KMS-11 (cell line): Measurements from ENCODE around the gene XKR7.
A peak's percentile ranks its signal among the peaks of the same experiment; 100 is the strongest.

Source experiments
- H2AFZ ChIP-seq: fragments of 200-600 bp; sonication (generic); 2 replicates; pipeline ENCODE4 v1.6.1; 2016; ENCODE audit warnings: antibody characterized with exemption, mixed run types, low read depth
- H3K27ac ChIP-seq: fragments of 200-600 bp; sonication (generic); 2 replicates; pipeline ENCODE4 v1.6.1; 2016; ENCODE audit warnings: mild to moderate bottlenecking, mixed run types
- H3K27me3 ChIP-seq: fragments of 200-600 bp; sonication (generic); 2 replicates; pipeline ENCODE4 v1.6.1; 2017; ENCODE audit warnings: mild to moderate bottlenecking, low read depth, mixed run types, moderate library complexity; ENCODE audit not compliant: insufficient read depth
- H3K36me3 ChIP-seq: fragments of 200-600 bp; sonication (generic); 2 replicates; pipeline ENCODE4 v1.6.1; 2017; ENCODE audit warnings: mild to moderate bottlenecking, mixed run types; ENCODE audit not compliant: insufficient read depth
- H3K4me1 ChIP-seq: fragments of 200-600 bp; sonication (generic); 2 replicates; pipeline ENCODE4 v1.6.1; 2016; ENCODE audit warnings: mild to moderate bottlenecking, low read depth, mixed run types; ENCODE audit not compliant: poor library complexity, severe bottlenecking
- H3K4me2 ChIP-seq: fragments of 200-600 bp; sonication (generic); 2 replicates; pipeline ENCODE4 v1.7.0; 2016; ENCODE audit warnings: mild to moderate bottlenecking, mixed run types
- H3K4me3 ChIP-seq: fragments of 200-600 bp; sonication (generic); IDR thresholded peaks from 2 replicates; pipeline ENCODE4 v1.6.1; 2017; ENCODE audit warnings: low read depth, low read length, mixed read lengths; ENCODE audit not compliant: insufficient read depth
- H3K79me2 ChIP-seq: fragments of 200-600 bp; sonication (generic); 2 replicates; pipeline ENCODE4 v1.6.1; 2016; ENCODE audit warnings: low read depth, mixed run types; ENCODE audit not compliant: insufficient read depth
- H3K9ac ChIP-seq: fragments of 200-600 bp; sonication (generic); 2 replicates; pipeline ENCODE4 v1.6.1; 2016; ENCODE audit warnings: mild to moderate bottlenecking, mixed run types
- H4K20me1 ChIP-seq: fragments of 200-600 bp; sonication (generic); 2 replicates; pipeline ENCODE4 v1.6.1; 2016; ENCODE audit warnings: mild to moderate bottlenecking, mixed run types; ENCODE audit not compliant: insufficient read depth
- TF ChIP-seq, protein P1 (sequence below): fragments of 200-600 bp; sonication (generic); conservative IDR thresholded peaks from 2 replicates; pipeline ENCODE4 v1.6.1; 2017; ENCODE audit warnings: low read depth, mild to moderate bottlenecking, antibody characterized with exemption, low read length, moderate library complexity, mixed read lengths

XKR7 gene

DNA sequence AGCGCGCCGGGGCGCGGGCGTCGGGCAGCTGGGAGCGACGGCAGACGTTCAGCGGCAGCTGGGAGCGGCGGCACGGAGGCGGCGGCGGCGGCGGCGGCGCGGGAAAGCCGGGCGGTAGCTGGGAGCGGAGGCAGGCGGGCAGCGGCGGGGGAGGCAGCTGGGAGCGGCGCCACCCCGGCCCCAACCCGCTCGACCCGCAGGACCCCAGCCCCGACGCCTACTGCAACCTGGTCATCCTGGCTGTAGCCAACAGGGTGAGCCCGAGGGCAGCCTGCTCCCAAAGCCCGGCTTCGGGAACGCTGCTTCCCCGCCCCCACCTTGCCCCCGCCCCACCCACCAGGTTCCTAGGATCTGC is 51.2 kb downstream of the XKR7 start:
- Histone ChIP-seq H2AFZ (peak overlapping the region; percentile 68), H3K4me1 (peaks cover 7% of the 10 kb centered on the region), H3K9ac (no peak overlapping the region), H4K20me1 (no peaks in the 10 kb centered on the region), H3K79me2 (no peaks in the 10 kb centered on the region), H3K27me3 (peaks cover 55% of the 10 kb centered on the region), H3K4me2 (peak overlapping the region; percentile 92), H3K27ac (no peak overlapping the region), H3K4me3 (no peak overlapping the region), H3K36me3 (no peaks in the 10 kb centered on the region)
- TF ChIP-seq, protein P1, sequence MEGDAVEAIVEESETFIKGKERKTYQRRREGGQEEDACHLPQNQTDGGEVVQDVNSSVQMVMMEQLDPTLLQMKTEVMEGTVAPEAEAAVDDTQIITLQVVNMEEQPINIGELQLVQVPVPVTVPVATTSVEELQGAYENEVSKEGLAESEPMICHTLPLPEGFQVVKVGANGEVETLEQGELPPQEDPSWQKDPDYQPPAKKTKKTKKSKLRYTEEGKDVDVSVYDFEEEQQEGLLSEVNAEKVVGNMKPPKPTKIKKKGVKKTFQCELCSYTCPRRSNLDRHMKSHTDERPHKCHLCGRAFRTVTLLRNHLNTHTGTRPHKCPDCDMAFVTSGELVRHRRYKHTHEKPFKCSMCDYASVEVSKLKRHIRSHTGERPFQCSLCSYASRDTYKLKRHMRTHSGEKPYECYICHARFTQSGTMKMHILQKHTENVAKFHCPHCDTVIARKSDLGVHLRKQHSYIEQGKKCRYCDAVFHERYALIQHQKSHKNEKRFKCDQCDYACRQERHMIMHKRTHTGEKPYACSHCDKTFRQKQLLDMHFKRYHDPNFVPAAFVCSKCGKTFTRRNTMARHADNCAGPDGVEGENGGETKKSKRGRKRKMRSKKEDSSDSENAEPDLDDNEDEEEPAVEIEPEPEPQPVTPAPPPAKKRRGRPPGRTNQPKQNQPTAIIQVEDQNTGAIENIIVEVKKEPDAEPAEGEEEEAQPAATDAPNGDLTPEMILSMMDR = no peak

DNA sequence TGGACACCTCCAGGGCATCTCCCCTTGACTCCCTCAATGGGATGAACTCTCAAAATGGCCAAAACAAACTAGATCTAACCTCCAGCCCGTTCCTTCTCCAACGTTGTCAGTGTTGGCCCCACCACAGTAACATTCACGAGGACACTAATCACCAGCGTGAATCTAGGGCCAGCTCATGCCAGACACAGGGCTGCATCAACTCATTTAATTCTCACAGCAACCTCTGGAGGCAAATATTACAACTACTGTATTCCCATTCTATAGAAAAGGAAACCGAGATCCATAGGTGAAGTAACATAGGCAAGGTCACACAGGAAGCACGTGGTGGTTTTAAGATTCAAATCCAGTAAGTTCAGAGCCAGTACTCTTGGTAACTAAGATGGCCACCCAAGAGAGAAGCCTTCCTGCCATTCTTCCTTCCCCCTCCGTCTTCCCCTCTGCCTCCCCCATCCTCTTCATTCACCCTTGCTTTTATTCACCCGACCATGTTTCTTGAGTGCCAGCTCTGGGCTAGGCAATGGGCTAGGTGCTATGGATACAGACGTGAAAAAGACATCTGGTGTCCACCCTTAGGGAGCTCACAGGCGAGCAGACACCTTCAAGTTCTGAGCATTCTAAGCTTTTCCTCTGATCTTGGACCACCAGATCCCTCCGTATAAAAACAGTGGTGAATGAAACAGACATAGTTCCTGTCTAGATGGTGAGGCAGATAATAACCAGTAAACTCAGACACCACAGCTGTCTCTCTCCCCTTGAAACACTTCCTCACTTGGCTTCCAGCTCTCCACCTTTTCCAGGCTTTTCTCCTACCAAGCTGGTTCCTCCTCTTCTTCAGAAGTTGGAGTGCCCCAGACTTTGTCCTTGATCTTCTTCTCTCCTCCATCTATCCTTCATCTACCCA is 51.9 kb downstream of the XKR7 start:
- TF ChIP-seq, protein P1 = no peak
- H3K9ac ChIP-seq = no peak overlapping the region
- H2AFZ ChIP-seq = peak overlapping the region; percentile 68
- H3K79me2 ChIP-seq = no peaks in the 10 kb centered on the region
- H3K4me3 ChIP-seq = no peak overlapping the region
- H3K27me3 ChIP-seq = peaks cover 57% of the 10 kb centered on the region
- peaks cover 7% of the 10 kb centered on the region for H3K4me1 ChIP-seq
- H3K27ac ChIP-seq = no peak overlapping the region
- H3K36me3 ChIP-seq = no peaks in the 10 kb centered on the region
- H4K20me1 ChIP-seq = no peaks in the 10 kb centered on the region
- H3K4me2 ChIP-seq = peak overlapping the region; percentile 92

DNA sequence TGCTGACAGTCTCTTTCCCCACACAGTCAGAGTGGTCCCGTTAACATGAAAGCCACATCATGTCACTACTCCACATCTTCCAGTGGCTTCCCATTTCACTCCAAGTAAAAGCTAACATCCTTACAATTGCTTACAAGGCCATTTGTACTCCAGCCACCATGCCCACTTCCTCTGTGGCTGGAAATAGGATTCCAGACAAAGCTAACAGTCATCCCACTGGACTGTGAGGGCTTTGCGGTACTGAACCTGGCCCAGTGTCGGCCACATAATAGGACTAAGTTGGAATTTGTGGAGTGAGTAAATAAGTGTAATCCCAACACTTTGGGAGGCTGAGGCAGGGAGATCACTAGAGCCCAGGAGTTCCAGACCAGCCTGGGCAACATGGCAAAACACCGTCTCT is 53.1 kb downstream of the XKR7 start:
- Histone ChIP-seq H3K27me3 (peaks cover 64% of the 10 kb centered on the region), H4K20me1 (no peaks in the 10 kb centered on the region), H3K79me2 (no peaks in the 10 kb centered on the region), H3K9ac (no peak overlapping the region), H3K4me3 (no peak overlapping the region), H3K4me2 (no peak overlapping the region), H3K4me1 (peaks cover 7% of the 10 kb centered on the region), H2AFZ (no peak overlapping the region), H3K27ac (no peak overlapping the region), H3K36me3 (no peaks in the 10 kb centered on the region)
- TF ChIP-seq, protein P1 = no peak

DNA sequence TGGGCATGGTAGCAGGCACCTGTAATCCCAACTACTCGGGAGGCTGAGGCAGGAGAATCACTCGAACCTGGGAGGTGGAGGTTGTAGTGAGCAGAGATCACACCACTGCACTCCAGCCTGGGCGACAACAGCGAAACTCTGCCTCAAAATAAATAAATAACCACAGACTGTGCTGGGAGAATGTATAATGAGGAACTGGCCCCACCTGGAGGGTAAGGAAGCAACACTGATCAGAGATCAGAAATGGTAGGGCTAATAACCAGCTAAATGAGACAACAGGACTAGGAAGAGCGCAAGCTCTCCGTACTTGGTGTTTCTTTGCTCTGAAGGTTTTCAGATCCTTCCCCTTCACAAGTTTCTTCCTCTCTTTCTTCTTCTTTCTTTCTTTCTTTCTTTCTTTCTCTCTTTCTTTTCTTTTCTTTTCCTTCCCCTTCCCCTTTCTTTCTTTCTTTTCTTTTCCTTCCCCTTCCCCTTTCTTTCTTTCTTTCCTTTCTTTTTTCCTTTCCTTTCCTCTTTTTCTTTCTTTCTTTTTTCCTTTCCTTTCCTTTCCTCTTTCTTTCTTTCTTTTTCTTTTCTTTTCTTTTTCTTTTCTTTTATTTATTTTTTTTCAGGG is 56.8 kb downstream of the XKR7 start:
- no peak overlapping the region for H3K9ac ChIP-seq
- H3K27me3 ChIP-seq = peaks cover 66% of the 10 kb centered on the region
- no peak overlapping the region for H3K27ac ChIP-seq
- H3K36me3 ChIP-seq = no peaks in the 10 kb centered on the region
- H3K4me3 ChIP-seq = no peak overlapping the region
- no peaks in the 10 kb centered on the region for H3K79me2 ChIP-seq
- TF ChIP-seq, protein P1 = no peak
- H2AFZ ChIP-seq = no peak overlapping the region
- H3K4me2 ChIP-seq = no peak overlapping the region
- no peaks in the 10 kb centered on the region for H4K20me1 ChIP-seq
- peaks cover 2% of the 10 kb centered on the region for H3K4me1 ChIP-seq
